ENCODE measurements around the gene IRF1.
"Not testable (repeated sequence)": the region's sequence is repeated elsewhere in the genome, so short reads cannot be mapped to it uniquely, and the experiment has no call there.

GRCh38 chr5:132522067-132522466, 31.5 kb upstream of the IRF1 start:
- TF ChIP-seq, protein P1, sequence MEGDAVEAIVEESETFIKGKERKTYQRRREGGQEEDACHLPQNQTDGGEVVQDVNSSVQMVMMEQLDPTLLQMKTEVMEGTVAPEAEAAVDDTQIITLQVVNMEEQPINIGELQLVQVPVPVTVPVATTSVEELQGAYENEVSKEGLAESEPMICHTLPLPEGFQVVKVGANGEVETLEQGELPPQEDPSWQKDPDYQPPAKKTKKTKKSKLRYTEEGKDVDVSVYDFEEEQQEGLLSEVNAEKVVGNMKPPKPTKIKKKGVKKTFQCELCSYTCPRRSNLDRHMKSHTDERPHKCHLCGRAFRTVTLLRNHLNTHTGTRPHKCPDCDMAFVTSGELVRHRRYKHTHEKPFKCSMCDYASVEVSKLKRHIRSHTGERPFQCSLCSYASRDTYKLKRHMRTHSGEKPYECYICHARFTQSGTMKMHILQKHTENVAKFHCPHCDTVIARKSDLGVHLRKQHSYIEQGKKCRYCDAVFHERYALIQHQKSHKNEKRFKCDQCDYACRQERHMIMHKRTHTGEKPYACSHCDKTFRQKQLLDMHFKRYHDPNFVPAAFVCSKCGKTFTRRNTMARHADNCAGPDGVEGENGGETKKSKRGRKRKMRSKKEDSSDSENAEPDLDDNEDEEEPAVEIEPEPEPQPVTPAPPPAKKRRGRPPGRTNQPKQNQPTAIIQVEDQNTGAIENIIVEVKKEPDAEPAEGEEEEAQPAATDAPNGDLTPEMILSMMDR (IDR thresholded peaks at IDR 0.05) = not testable (repeated sequence)
- TF ChIP-seq POLR2A (IDR thresholded peaks at IDR 0.05) = not testable (repeated sequence)

All from thyroid gland (tissue), 4 donors.